IMR-90 (cell line): Measurements from ENCODE around the gene CD7. TPM values are rescaled to one million over a fixed set of nuclear protein-coding genes. Genes with fewer than 3 reads are reported as not detected.
A peak's percentile ranks its signal among the peaks of the same experiment; 100 is the strongest.

Source experiments
- ATAC-seq: fragments of 200-7000 bp; cut with Tn5 transposase; 2 replicates; pipeline ENCODE4 v1.9.1; 2020; ENCODE audit warnings: low read depth, mild to moderate bottlenecking, moderate library complexity
- BruUV-seq: library from RNA; stranded (reverse); fragments of 400-500 nt; replicated peaks from 2 replicates; lab custom pipeline; 2021; lab: Mats Ljungman, UMichigan
- CTCF ChIA-PET: fragments of 300-600 bp; formaldehyde crosslinking; extraction: SDS; loops from one replicate; lab custom pipeline; 2021; ENCODE audit warnings: antibody characterized with exemption; lab: Yijun Ruan, JAX
- POLR2A ChIA-PET: fragments of 300-600 bp; sonication (Branson Sonifier 250); formaldehyde crosslinking; loops from one replicate; lab custom pipeline; 2022; ENCODE audit warnings: antibody characterized with exemption; ENCODE audit not compliant: unreplicated experiment; lab: Charles Lee
- DNase-seq: peaks from one replicate; pipeline ENCODE4 v3.0.0; 2013
- H2AFZ ChIP-seq: replicated peaks from 2 replicates; pipeline ENCODE3; 2013; ENCODE audit warnings: low read length, mild to moderate bottlenecking; ENCODE audit not compliant: poor library complexity
- H2AK5ac ChIP-seq: 2 replicates; pipeline ENCODE4 v1.6.1; 2013; ENCODE audit warnings: low read depth, low read length, inconsistent platforms
- H2AK9ac ChIP-seq: replicated peaks from 2 replicates; pipeline ENCODE3; 2013; ENCODE audit warnings: mild to moderate bottlenecking, low read depth, low read length, moderate library complexity; ENCODE audit not compliant: poor library complexity
- H2BK120ac ChIP-seq: 2 replicates; pipeline ENCODE4 v1.6.1; 2013; ENCODE audit warnings: low read depth, low read length, inconsistent platforms
- H2BK15ac ChIP-seq: 3 replicates; pipeline ENCODE4 v1.6.1; 2013; ENCODE audit warnings: low read depth, low read length, inconsistent platforms
- H2BK20ac ChIP-seq: 2 replicates; pipeline ENCODE4 v1.6.1; 2013; ENCODE audit warnings: low read depth, mild to moderate bottlenecking, inconsistent platforms, low read length, moderate library complexity
- H2BK5ac ChIP-seq: 2 replicates; pipeline ENCODE4 v1.6.1; 2013; ENCODE audit warnings: mild to moderate bottlenecking, low read depth, low read length, inconsistent platforms; ENCODE audit not compliant: poor library complexity, severe bottlenecking
- H3K14ac ChIP-seq: replicated peaks from 2 replicates; pipeline ENCODE4 v1.6.1; 2013; ENCODE audit warnings: low read depth, low read length, inconsistent platforms
- H3K18ac ChIP-seq: 2 replicates; pipeline ENCODE4 v1.6.1; 2013; ENCODE audit warnings: low read depth, low read length, control low read depth
- H3K23ac ChIP-seq: 2 replicates; pipeline ENCODE4 v1.6.1; 2013; ENCODE audit warnings: low read depth, low read length, inconsistent platforms
- H3K27ac ChIP-seq: 2 replicates; pipeline ENCODE4 v1.5.1; 2013; ENCODE audit warnings: mild to moderate bottlenecking, control low read depth, low read length; ENCODE audit not compliant: insufficient read depth
- H3K27me3 ChIP-seq: 2 replicates; pipeline ENCODE4 v1.6.1; 2013; ENCODE audit warnings: low read length; ENCODE audit not compliant: control insufficient read depth, insufficient read depth
- H3K36me3 ChIP-seq: 2 replicates; pipeline ENCODE4 v1.6.1; 2013; ENCODE audit warnings: low read length, mixed read lengths; ENCODE audit not compliant: control insufficient read depth, insufficient read depth
- H3K4ac ChIP-seq: 2 replicates; pipeline ENCODE4 v1.6.1; 2013; ENCODE audit warnings: low read depth, low read length, inconsistent platforms
- H3K4me1 ChIP-seq: 2 replicates; pipeline ENCODE4 v1.6.1; 2013; ENCODE audit warnings: low read length, mixed read lengths; ENCODE audit not compliant: control insufficient read depth, insufficient read depth
- H3K4me2 ChIP-seq: 2 replicates; pipeline ENCODE4 v1.6.1; 2013; ENCODE audit warnings: low read depth, mild to moderate bottlenecking, control low read depth, low read length, moderate library complexity
- H3K4me3 ChIP-seq: 2 replicates; pipeline ENCODE4 v1.5.1; 2013; ENCODE audit warnings: low read depth, mild to moderate bottlenecking, control low read depth, low read length, moderate library complexity; ENCODE audit not compliant: insufficient read depth
- H3K56ac ChIP-seq: 2 replicates; pipeline ENCODE4 v1.6.1; 2013; ENCODE audit warnings: low read length, inconsistent platforms; ENCODE audit not compliant: insufficient read depth; ENCODE audit errors: extremely low read depth
- H3K79me1 ChIP-seq, 2 experiments: 2 replicates each; pipeline ENCODE4 v1.6.1; 2013; ENCODE audit warnings: low read length in 2 of 2, inconsistent platforms in 1 of 2, low read depth in 1 of 2
- H3K9ac ChIP-seq: 2 replicates; pipeline ENCODE4 v1.6.1; 2013; ENCODE audit warnings: low read depth, low read length, control low read depth
- H3K9me1 ChIP-seq: 2 replicates; pipeline ENCODE4 v1.6.1; 2013; ENCODE audit warnings: low read length, inconsistent platforms; ENCODE audit not compliant: insufficient read depth
- H3K9me3 ChIP-seq: 2 replicates; pipeline ENCODE4 v1.6.1; 2013; ENCODE audit warnings: low read length; ENCODE audit not compliant: control insufficient read depth, insufficient read depth
- H4K20me1 ChIP-seq: 2 replicates; pipeline ENCODE4 v1.6.1; 2013; ENCODE audit warnings: low read length, inconsistent platforms; ENCODE audit not compliant: insufficient read depth
- H4K5ac ChIP-seq: 2 replicates; pipeline ENCODE4 v1.6.1; 2013; ENCODE audit warnings: mild to moderate bottlenecking, low read depth, low read length, control low read depth
- H4K8ac ChIP-seq, 2 experiments: 2 replicates each; pipeline ENCODE4 v1.6.1; 2013; ENCODE audit warnings: low read depth in 2 of 2, low read length in 2 of 2, control low read depth in 1 of 2, inconsistent platforms in 1 of 2
- H4K91ac ChIP-seq: 2 replicates; pipeline ENCODE4 v1.6.1; 2013; ENCODE audit warnings: low read depth, low read length, inconsistent platforms; ENCODE audit not compliant: insufficient read depth
- CEBPB ChIP-seq: IDR thresholded peaks from 2 replicates; pipeline ENCODE4 v1.6.1; 2012; ENCODE audit warnings: low read depth, low read length, improper control_type of control experiment
- RCOR1 ChIP-seq: IDR thresholded peaks from 2 replicates; pipeline ENCODE4 v1.6.1; 2012; ENCODE audit warnings: mild to moderate bottlenecking, low read length, improper control_type of control experiment; ENCODE audit not compliant: insufficient replicate concordance
- USF2 ChIP-seq: fragments of 150-350 bp; IDR thresholded peaks from 2 replicates; pipeline ENCODE4 v1.6.1; 2017; ENCODE audit warnings: mild to moderate bottlenecking, antibody characterized with exemption, low read length, low read depth
- WGBS, 2 experiments: methylation state at CpG; one replicate each; pipeline versions ENCODE4 v1.1.5 to v1.1.7; 2013; ENCODE audit warnings: missing lambda C conversion rate in 2 of 2; ENCODE audit not compliant: insufficient read length in 1 of 2; ENCODE audit errors: extremely low coverage in 2 of 2; 5-methylcytosine and 5-hydroxymethylcytosine counted together
- dilution Hi-C: fragments of 300-500 bp; cut with HindIII; formaldehyde crosslinking; loops from one replicate; pipeline ENCODE4 v1.14.3; 2018; ENCODE audit warnings: low sequenced_read_pairs; ENCODE audit not compliant: unreplicated experiment
- in situ Hi-C: fragments of 300-500 bp; cut with MboI; formaldehyde crosslinking; loops from 3 replicates; pipeline ENCODE4 v1.14.3; 2019; ENCODE audit warnings: low sequenced_read_pairs, inconsistent platforms, mixed read lengths
- intact Hi-C: fragments of 100-400 bp; cut with micrococcal nuclease; formaldehyde crosslinking; loops from 2 replicates; pipeline ENCODE4 v1.10.0; 2022
- polyA plus RNA-seq, 3 experiments: library from polyadenylated mRNA; depleted of rRNA; stranded (reverse); fragments of >200 nt; gene quantifications; 2 replicates each; pipeline ENCODE4 v1.2.3, GENCODE V29; 2012; ENCODE audit warnings: low replicate concordance in 1 of 3
- total RNA-seq: library from RNA; depleted of rRNA; stranded (reverse); fragments of >200 nt; gene quantifications from 2 replicates; pipeline ENCODE4 v1.2.3, GENCODE V29; 2012

CD7 gene
- total and polyA plus RNA-seq, 2 of the 4 experiments (the other 2 are of a cell fraction): not detected

DNA sequence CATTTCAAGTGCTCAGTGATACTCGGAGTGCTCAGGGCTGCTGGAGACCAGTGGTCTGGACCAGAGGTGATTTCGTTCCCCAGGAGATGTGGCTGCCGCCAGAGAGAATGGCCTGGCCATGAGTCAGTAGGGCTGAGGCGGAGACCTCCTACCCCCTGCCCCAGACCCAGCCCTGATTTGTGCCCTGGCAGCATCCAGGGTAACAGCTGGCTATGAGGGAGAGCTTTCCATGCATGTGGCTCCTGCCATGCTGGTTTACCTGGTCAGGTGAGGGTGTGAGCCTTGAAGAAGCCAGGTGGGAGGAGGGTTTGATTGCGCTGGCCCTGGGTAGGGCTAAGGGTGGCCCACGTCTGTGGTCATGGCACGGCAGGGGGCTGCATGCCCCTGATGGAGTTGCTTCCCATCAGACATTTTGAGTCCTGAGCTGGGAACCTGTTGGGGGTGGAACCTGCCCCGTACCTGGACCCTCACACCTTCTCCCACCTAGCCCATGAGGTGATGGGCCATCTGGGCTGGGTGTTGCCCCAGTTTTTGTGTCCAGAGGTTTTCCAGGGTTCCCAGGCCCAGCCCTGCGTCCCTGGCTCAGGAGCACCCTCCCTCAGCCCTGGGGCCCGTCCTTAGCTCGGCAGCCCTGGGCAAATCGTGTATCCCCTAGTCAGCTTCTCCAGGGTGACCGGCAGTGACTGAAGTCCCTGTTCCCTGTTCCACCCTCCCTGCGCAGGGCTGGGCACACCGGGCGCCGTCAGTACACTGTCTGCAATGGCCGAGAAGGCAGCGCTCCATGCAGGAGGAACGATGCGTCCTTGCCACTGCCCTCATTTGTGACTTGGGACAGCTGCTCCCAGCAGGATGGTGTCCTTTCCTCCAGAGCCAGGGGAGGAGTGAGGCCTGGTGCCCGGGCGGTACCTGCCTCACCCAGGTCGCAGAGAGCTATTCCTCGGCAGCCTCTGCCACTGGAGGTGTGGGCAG, 34.9 kb downstream of the CD7 start:
- no TSS peak for BruUV-seq
- H2BK15ac ChIP-seq: no peak overlapping the region
- H3K18ac ChIP-seq: peak overlapping the region; percentile 22
- dilution Hi-C loops (no loop called here), in situ Hi-C loops (no loop called here), intact Hi-C loops (no loop called here)
- peaks cover 26% of the 10 kb centered on the region for H3K9me1 ChIP-seq
- H3K9me3 ChIP-seq: no peaks in the 10 kb centered on the region
- H3K4ac ChIP-seq: peak overlapping the region; percentile 57
- no peak overlapping the region; the same call in 1 of the 2 replicates for H4K5ac ChIP-seq
- peaks cover 0 to 12% of the 10 kb centered on the region in 2 experiments; a peak in 2 of 4 replicates for H3K79me1 ChIP-seq
- no peak overlapping the region for H3K4me3 ChIP-seq
- H3K14ac ChIP-seq: peak overlapping the region; percentile 31
- peak overlapping the region; percentile 52 for H2AK9ac ChIP-seq
- H2BK5ac ChIP-seq: peak overlapping the region; percentile 33
- peak overlapping the region; percentile 61 for H2AK5ac ChIP-seq
- peak overlapping the region; percentile 43 for H2BK20ac ChIP-seq
- H3K23ac ChIP-seq: no peak overlapping the region
- no peaks in the 10 kb centered on the region for H4K20me1 ChIP-seq
- ChIA-PET CTCF (no interaction called here), POLR2A (no interaction called here)
- H3K4me2 ChIP-seq: no peak overlapping the region
- WGBS, 2 experiments: 96% methylated on average over 10 of the region's 25 CpGs; no CpG with 5 or more reads in 1 of the 2 experiments
- no peak overlapping the region for H3K56ac ChIP-seq
- no peak overlapping the region for H3K27ac ChIP-seq
- TF ChIP-seq USF2: no peak
- TF ChIP-seq CEBPB: no peak
- TF ChIP-seq RCOR1: no peak
- H3K4me1 ChIP-seq: peaks cover 22% of the 10 kb centered on the region
- H3K36me3 ChIP-seq: no peaks in the 10 kb centered on the region; the same call in 1 of the 2 replicates
- peak overlapping the region; percentile 53; the same call in 1 of the 2 replicates for H2BK120ac ChIP-seq
- DNase-seq (no peak), ATAC-seq (peak; percentile 6; the same call in 1 of the 2 replicates)
- H4K8ac ChIP-seq: peak overlapping the region in 1 of 2 experiments; percentile 31; a peak in 1 of 4 replicates
- no peaks in the 10 kb centered on the region for H3K27me3 ChIP-seq
- H4K91ac ChIP-seq: peak overlapping the region; percentile 10
- no peak overlapping the region for H3K9ac ChIP-seq
- peak overlapping the region; percentile 36 for H2AFZ ChIP-seq
